G401 (cell line): ENCODE measurements around the gene SMIM31. TPM values are rescaled to one million over a fixed set of nuclear protein-coding genes. Genes with fewer than 3 reads are reported as not detected.
A peak's percentile ranks its signal among the peaks of the same experiment; 100 is the strongest.

Experiments used
- DNase-seq: peaks from one replicate; pipeline ENCODE4 v3.0.0-alpha.2; 2015; ENCODE audit warnings: low spot score
- in situ Hi-C: cut with HindIII; loops from 2 replicates; pipeline ENCODE4 v1.10.0; 2016; ENCODE audit warnings: low sequenced_read_pairs, mixed read lengths
- total RNA-seq: library from RNA; depleted of rRNA; stranded (reverse); fragments of >200 nt; shearing (Covaris generic); gene quantifications from 2 replicates; pipeline ENCODE4 v1.2.3, GENCODE V29; 2014

Gene SMIM31
- total RNA-seq, 1 experiment from 2014 or later = not detected

GRCh38 chr4:164779811-164780216, 25.9 kb downstream of the SMIM31 start:
- in situ Hi-C loops = no loop called here
- DNase-seq = peak; percentile 17

- no peak for DNase-seq
- in situ Hi-C loops = no loop called here
Measured at GRCh38 chr4:164780839-164781238, 26.9 kb downstream of the SMIM31 start.

GRCh38 chr4:164783976-164784375, 30.0 kb downstream of the SMIM31 start:
- in situ Hi-C loops = no loop called here
- no peak for DNase-seq

GRCh38 chr4:164789047-164789446, 35.1 kb downstream of the SMIM31 start:
- in situ Hi-C loops = no loop called here
- no peak for DNase-seq

- in situ Hi-C loops = no loop called here
- DNase-seq = no peak
Measured at GRCh38 chr4:164790249-164790648, 36.3 kb downstream of the SMIM31 start.

- in situ Hi-C loops = no loop called here
- no peak for DNase-seq
Measured at GRCh38 chr4:164799410-164799809, 45.5 kb downstream of the SMIM31 start.

- in situ Hi-C loops = no loop called here
- no peak for DNase-seq
Measured at GRCh38 chr4:164800786-164801185, 46.9 kb downstream of the SMIM31 start.

GRCh38 chr4:164802301-164802901, 48.5 kb downstream of the SMIM31 start:
- in situ Hi-C loops = no loop called here
- no peak for DNase-seq

- no peak for DNase-seq
- in situ Hi-C loops = no loop called here
Measured at GRCh38 chr4:164803702-164804101, 49.8 kb downstream of the SMIM31 start.

GRCh38 chr4:164807611-164808010, 53.7 kb downstream of the SMIM31 start:
- no peak for DNase-seq
- in situ Hi-C loops = no loop called here

- DNase-seq = no peak
- in situ Hi-C loops = no loop called here
Measured at GRCh38 chr4:164813554-164813953, 59.6 kb downstream of the SMIM31 start.

GRCh38 chr4:164815711-164816110, 61.8 kb downstream of the SMIM31 start:
- in situ Hi-C loops = no loop called here
- no peak for DNase-seq

GRCh38 chr4:164819366-164819765, 65.4 kb downstream of the SMIM31 start:
- in situ Hi-C loops = no loop called here
- no peak for DNase-seq

- no peak for DNase-seq
- in situ Hi-C loops = no loop called here
Measured at GRCh38 chr4:164821711-164822110, 67.8 kb downstream of the SMIM31 start.

GRCh38 chr4:164824581-164824980, 70.7 kb downstream of the SMIM31 start:
- in situ Hi-C loops = no loop called here
- DNase-seq = no peak

- no peak for DNase-seq
- in situ Hi-C loops = no loop called here
Measured at GRCh38 chr4:164828955-164829354, 75.0 kb downstream of the SMIM31 start.

- no peak for DNase-seq
- in situ Hi-C loops = no loop called here
Measured at GRCh38 chr4:164846566-164846965, 92.6 kb downstream of the SMIM31 start.

GRCh38 chr4:164847016-164847415, 93.1 kb downstream of the SMIM31 start:
- in situ Hi-C loops = no loop called here
- DNase-seq = no peak

- DNase-seq = no peak
- in situ Hi-C loops = no loop called here
Measured at GRCh38 chr4:164847967-164848649, 94.2 kb downstream of the SMIM31 start.
